GM12878 (cell line): ENCODE measurements around the gene HOXD12. TPM values are rescaled to one million over a fixed set of nuclear protein-coding genes. Genes with fewer than 3 reads are reported as not detected.

Source experiments
- ATAC-seq: fragments of 200-7000 bp; cut with Tn5 transposase; 3 replicates; pipeline ENCODE4 v1.9.1; 2020; ENCODE audit warnings: mild to moderate bottlenecking, moderate library complexity
- BruUV-seq: library from RNA; stranded (reverse); fragments of 400-500 nt; replicated peaks from 2 replicates; lab custom pipeline; 2021; lab: Mats Ljungman, UMichigan
- CTCF ChIA-PET: fragments of 300-600 bp; sonication (Branson Sonifier 250); formaldehyde crosslinking; extraction: SDS; loops from one replicate; lab custom pipeline; 2021; ENCODE audit warnings: inconsistent platforms; lab: Yijun Ruan, JAX
- POLR2A ChIA-PET: fragments of 350-600 bp; formaldehyde crosslinking; extraction: SDS; loops from one replicate; lab custom pipeline; 2021; ENCODE audit warnings: inconsistent platforms; lab: Charles Lee
- RAD21 ChIA-PET: fragments of 300-600 bp; sonication (Branson Sonifier 250); formaldehyde crosslinking; loops from one replicate; lab custom pipeline; 2023; ENCODE audit warnings: antibody characterized with exemption; ENCODE audit not compliant: unreplicated experiment; lab: Charles Lee
- SMC1A ChIA-PET: fragments of 300-600 bp; sonication (Branson Sonifier 250); formaldehyde crosslinking; loops from one replicate; lab custom pipeline; 2023; ENCODE audit not compliant: unreplicated experiment, uncharacterized antibody; lab: Charles Lee
- DNase-seq: peaks from one replicate; pipeline ENCODE4 v3.0.0-alpha.2; 2011; ENCODE audit warnings: low read depth, low spot score
- FAIRE-seq: peaks from 3 replicates; lab custom pipeline; 2011; peaks lifted over from hg19 to GRCh38; lab: Jason Lieb, UNC
- H2AFZ ChIP-seq: 2 replicates; pipeline ENCODE4 v1.6.0; 2011; ENCODE audit warnings: low read depth, low read length, control low read depth; ENCODE audit not compliant: control insufficient read depth
- H3K27ac ChIP-seq: 2 replicates; pipeline ENCODE4 v1.5.1; 2011; ENCODE audit warnings: control low read depth; ENCODE audit not compliant: control insufficient read depth, insufficient read depth
- H3K27me3 ChIP-seq, 2 experiments: replicated peaks in 1 of 2; 2 replicates each; pipeline versions ENCODE4 v1.6.0 to v1.6.1; 2011; ENCODE audit warnings: low read length in 1 of 2; ENCODE audit not compliant: control insufficient read depth in 2 of 2, insufficient read depth in 2 of 2
- H3K36me3 ChIP-seq, 2 experiments: 2 replicates each; pipeline ENCODE4 v1.5.1; 2011; ENCODE audit warnings: low read length in 1 of 2; ENCODE audit not compliant: control insufficient read depth in 2 of 2, insufficient read depth in 2 of 2
- H3K4me1 ChIP-seq: 2 replicates; pipeline ENCODE4 v1.6.1; 2011; ENCODE audit warnings: mild to moderate bottlenecking, low read length, moderate library complexity, mixed read lengths; ENCODE audit not compliant: control insufficient read depth, insufficient read depth
- H3K4me2 ChIP-seq: 2 replicates; pipeline ENCODE4 v1.6.0; 2011; ENCODE audit warnings: control low read depth; ENCODE audit not compliant: control insufficient read depth, insufficient read depth
- H3K4me3 ChIP-seq: fragments of 200-600 bp; sonication (generic); 2 replicates; pipeline ENCODE4 v1.5.1; 2016
- H3K79me2 ChIP-seq: 2 replicates; pipeline ENCODE4 v1.6.0; 2011; ENCODE audit warnings: low read length; ENCODE audit not compliant: control insufficient read depth, insufficient read depth
- H3K9ac ChIP-seq: 2 replicates; pipeline ENCODE4 v1.8.0; 2011; ENCODE audit warnings: low read length, control low read depth, mixed read lengths; ENCODE audit not compliant: control insufficient read depth, insufficient read depth
- H3K9me3 ChIP-seq: replicated peaks from 3 replicates; pipeline ENCODE4 v1.5.1; 2011; ENCODE audit warnings: mild to moderate bottlenecking, low read length; ENCODE audit not compliant: control insufficient read depth, insufficient read depth
- H4K20me1 ChIP-seq: 2 replicates; pipeline ENCODE4 v1.6.0; 2011; ENCODE audit not compliant: control insufficient read depth, insufficient read depth
- BHLHE40 ChIP-seq, 2 experiments: fragments of 450-650 bp in 1 of 2; IDR thresholded peaks; 2 replicates each; pipeline ENCODE4 v1.6.1; 2011 to 2017; ENCODE audit warnings: low read depth in 2 of 2, borderline replicate concordance in 1 of 2, improper control_type of control experiment in 1 of 2, low read length in 1 of 2, mild to moderate bottlenecking in 1 of 2
- CBX3 ChIP-seq: fragments of 200-600 bp; sonication (generic); IDR thresholded peaks from 2 replicates; pipeline ENCODE4 v1.6.1; 2016; ENCODE audit warnings: low read depth, borderline replicate concordance
- E2F8 ChIP-seq: fragments of 450-650 bp; IDR thresholded peaks from 2 replicates; pipeline ENCODE4 v1.6.1; 2018; ENCODE audit warnings: mild to moderate bottlenecking, low read depth, moderate library complexity; ENCODE audit not compliant: partially characterized antibody
- EED ChIP-seq: sonication (generic); IDR thresholded peaks from 2 replicates; pipeline ENCODE4 v1.6.1; 2016; ENCODE audit warnings: antibody characterized with exemption, low read depth
- RELB ChIP-seq: fragments of 450-650 bp; IDR thresholded peaks from 2 replicates; pipeline ENCODE4 v1.6.1; 2017; ENCODE audit warnings: low read depth, mild to moderate bottlenecking, moderate library complexity
- ZNF217 ChIP-seq: fragments of 450-650 bp; IDR thresholded peaks from 2 replicates; pipeline ENCODE4 v1.6.1; 2017; ENCODE audit warnings: antibody characterized with exemption, mild to moderate bottlenecking
- ZNF274 ChIP-seq: IDR thresholded peaks from one replicate; pipeline ENCODE4 v1.8.0; 2011; ENCODE audit not compliant: insufficient read length, insufficient read depth
- ZNF384 ChIP-seq: IDR thresholded peaks from 2 replicates; pipeline ENCODE4 v1.6.1; 2012; ENCODE audit warnings: low read depth, mild to moderate bottlenecking, low read length, improper control_type of control experiment, borderline replicate concordance
- WGBS: methylation state at CpG from one replicate; pipeline ENCODE4 v1.1.6; 2016; ENCODE audit warnings: low lambda C conversion rate; ENCODE audit not compliant: insufficient replicate concordance, insufficient coverage; ENCODE audit errors: missing lambda C conversion rate; 5-methylcytosine and 5-hydroxymethylcytosine counted together
- in situ Hi-C: fragments of 300-500 bp; cut with MboI; formaldehyde crosslinking; loops from 9 replicates; pipeline ENCODE4 v1.14.3; 2018; ENCODE audit warnings: mixed read lengths
- intact Hi-C: fragments of 100-400 bp; cut with micrococcal nuclease; formaldehyde crosslinking; loops from one replicate; pipeline ENCODE4 v1.14.2; 2022; ENCODE audit not compliant: unreplicated experiment
- polyA plus RNA-seq, 11 experiments: library from polyadenylated mRNA; depleted of rRNA in 4 of 11; unstranded in 6 of 11; stranded (reverse) in 5 of 11; fragments of >200 nt; fragmentation: Nextera tagmentation in 4 of 11; fragmentation: Illumina TruSeq in 1 of 11; extraction: Ambion mirVana in 4 of 11; extraction: Trizol in 1 of 11; gene quantifications; 1 replicate in 1 of 11; 2 replicates in 10 of 11; pipeline versions ENCODE4 v1.2.1 to v1.2.3, GENCODE V29; 2011 to 2016; ENCODE audit warnings: inconsistent platforms in 2 of 11, missing spikeins in 2 of 11, low read depth in 1 of 11
- total RNA-seq, 4 experiments: library from RNA; depleted of rRNA in 3 of 4; stranded (reverse); fragments of >200 nt in 3 of 4; fragmentation: Illumina TruSeq in 1 of 4; extraction: Trizol in 1 of 4; gene quantifications; 2 replicates each; pipeline versions ENCODE4 v1.2.1 to v1.2.3, GENCODE V29; 2013 to 2021

The HOXD12 gene
- total and polyA plus RNA-seq, 10 of the 15 experiments (the other 5 are each of a cell fraction or from before 2014, with no cell fraction given) = not detected

- Histone ChIP-seq H3K4me2 (no peak overlapping the region), H3K79me2 (no peaks in the 10 kb centered on the region), H2AFZ (no peak overlapping the region), H3K4me1 (no peaks in the 10 kb centered on the region; the same call in 1 of the 2 replicates), H3K27me3 (peaks cover 11 to 47% of the 10 kb centered on the region in 2 experiments), H4K20me1 (no peaks in the 10 kb centered on the region), H3K9me3 (no peaks in the 10 kb centered on the region; the same call in 1 of the 3 replicates), H3K4me3 (no peak overlapping the region), H3K27ac (no peak overlapping the region), H3K36me3 (no peaks in the 10 kb centered on the region), H3K9ac (no peak overlapping the region)
- intact Hi-C loops (no loop called here), in situ Hi-C loops (no loop called here)
- no peak for TF ChIP-seq BHLHE40 (IDR thresholded peaks at IDR 0.05; ENCODE audit: borderline replicate concordance in 1 of 2, low read depth in 2 of 2, low read length in 1 of 2)
- 41% methylated on average over 5 of the region's 5 CpGs for WGBS
- BruUV-seq = no TSS peak
- FAIRE-seq = no peak
- RAD21 ChIA-PET = no interaction called here
- CTCF ChIA-PET = no interaction called here
- no peak for ATAC-seq
- POLR2A ChIA-PET = no interaction called here
- no peak for DNase-seq
- SMC1A ChIA-PET = no interaction called here
Measured at GRCh38 chr2:176072292-176072669, 27.3 kb upstream of the HOXD12 start.

DNA sequence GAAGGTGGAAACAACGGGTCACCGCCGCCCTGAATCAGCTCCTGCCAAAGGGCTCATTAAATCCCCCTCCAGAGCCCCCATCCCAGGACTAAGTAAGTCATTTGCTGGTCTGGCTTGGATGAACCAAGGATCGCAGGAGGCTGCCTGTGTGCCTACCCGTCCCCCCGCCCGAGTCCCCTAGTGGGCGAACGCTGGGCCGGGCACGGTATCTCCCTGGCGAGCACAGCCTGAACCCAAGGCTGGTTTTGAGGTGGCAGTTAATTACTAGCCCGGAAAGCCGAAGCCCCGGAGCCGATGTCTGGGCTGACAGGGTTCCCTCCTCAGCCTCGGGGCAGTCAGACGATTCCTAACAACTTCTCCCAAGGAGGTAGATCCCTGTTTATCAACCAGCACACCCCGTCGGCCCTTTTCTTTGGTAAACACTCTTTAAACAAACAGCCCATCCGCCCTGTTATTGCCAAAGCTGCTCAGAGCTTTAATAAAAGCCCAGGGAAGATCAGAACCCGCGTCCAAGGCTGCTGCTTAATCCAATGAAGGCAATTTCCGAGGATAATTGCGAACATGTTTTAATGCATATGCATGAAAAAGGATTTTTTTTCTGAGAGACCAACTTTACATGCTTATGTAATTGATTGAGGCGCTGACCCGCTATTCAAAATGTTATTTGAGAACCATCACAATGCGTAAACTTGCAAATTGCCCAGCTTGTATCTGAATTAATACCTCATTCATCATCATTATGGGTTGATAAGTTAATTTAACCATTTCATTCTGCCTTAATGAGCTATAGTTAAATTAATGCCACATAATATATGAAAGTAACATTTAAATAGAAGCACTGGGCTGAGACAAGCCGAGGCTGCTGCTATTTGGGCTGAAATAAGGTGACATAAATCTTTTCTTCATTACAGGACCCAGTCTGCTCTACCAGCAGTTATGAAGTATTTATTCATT lies 26.4 kb upstream of the HOXD12 start:
- POLR2A ChIA-PET = interaction anchor here (0.6 kb wide), 1 partner anchor 28 kb away, joined by 7 read pairs; no protein-coding TSS in a partner anchor
- DNase-seq = no peak
- no peak overlapping the region for H3K9ac ChIP-seq
- H3K4me2 ChIP-seq = no peak overlapping the region
- in situ Hi-C loops (no loop called here), intact Hi-C loops (no loop called here)
- BruUV-seq = no TSS peak
- CTCF ChIA-PET = no interaction called here
- H4K20me1 ChIP-seq = no peaks in the 10 kb centered on the region
- no peaks in the 10 kb centered on the region; the same call in 1 of the 2 replicates for H3K4me1 ChIP-seq
- WGBS = 31% methylated on average over 29 of the region's 29 CpGs
- ATAC-seq = no peak
- no peak for FAIRE-seq
- RAD21 ChIA-PET = no interaction called here
- no peaks in the 10 kb centered on the region; the same call in 1 of the 3 replicates for H3K9me3 ChIP-seq
- SMC1A ChIA-PET = no interaction called here
- H2AFZ ChIP-seq = no peak overlapping the region
- peaks cover 9 to 39% of the 10 kb centered on the region in 2 experiments for H3K27me3 ChIP-seq
- H3K27ac ChIP-seq = no peak overlapping the region
- H3K4me3 ChIP-seq = no peak overlapping the region
- H3K79me2 ChIP-seq = no peaks in the 10 kb centered on the region
- no peaks in the 10 kb centered on the region for H3K36me3 ChIP-seq
- TF ChIP-seq RELB = no peak
- no peak for TF ChIP-seq ZNF217
- no peak for TF ChIP-seq EED
- TF ChIP-seq ZNF384 = no peak
- TF ChIP-seq E2F8 = no peak
- no peak for TF ChIP-seq ZNF274
- TF ChIP-seq CBX3 = no peak
